ENCODE results near the gene MFSD2A. TPM values are rescaled to one million over a fixed set of nuclear protein-coding genes. Genes with fewer than 3 reads are reported as not detected.

MFSD2A gene
- polyA plus RNA-seq, 1 of the 3 experiments (the other 2 are of a cell fraction) = 6.3 TPM

DNA sequence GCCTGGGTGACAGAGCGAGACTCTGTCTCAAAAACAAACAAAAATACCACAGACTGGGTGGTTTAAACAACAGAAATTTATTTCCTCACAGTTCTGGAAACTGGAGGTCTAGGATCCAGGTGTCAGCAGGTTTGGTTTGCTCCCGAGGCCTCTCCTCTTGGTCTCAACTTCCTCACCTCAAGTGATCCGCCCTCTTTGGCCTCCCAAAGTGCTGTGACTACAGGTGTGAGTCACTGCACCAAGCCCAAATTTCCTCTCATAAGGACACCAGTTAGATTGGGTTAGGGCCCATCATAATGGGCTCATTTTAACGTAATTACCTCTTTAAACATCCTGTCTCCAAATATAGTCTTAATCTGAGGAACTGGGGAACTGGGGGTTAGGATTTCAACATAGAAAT, 35.5 kb downstream of the MFSD2A start (continued):
- TF ChIP-seq MEF2A (IDR thresholded peaks at IDR 0.05; ENCODE audit: borderline replicate concordance, low read depth) (no peak), SMC3 (IDR thresholded peaks at IDR 0.05; ENCODE audit: low read depth, low read length) (no peak), YY1 (IDR thresholded peaks at IDR 0.05; ENCODE audit: low read depth) (no peak), RFX5 (IDR thresholded peaks at IDR 0.05; ENCODE audit: low read length) (no peak), REST (IDR thresholded peaks at IDR 0.05; ENCODE audit: low read depth, low read length) (no peak), FOXM1 (IDR thresholded peaks at IDR 0.05; ENCODE audit: low read depth) (no peak), NRF1 (IDR thresholded peaks at IDR 0.05; ENCODE audit: low read depth, low read length) (no peak), FOXJ3 (CRISPR knock-in tag; IDR thresholded peaks at IDR 0.05) (no peak)
- TF ChIP-seq, protein P1, sequence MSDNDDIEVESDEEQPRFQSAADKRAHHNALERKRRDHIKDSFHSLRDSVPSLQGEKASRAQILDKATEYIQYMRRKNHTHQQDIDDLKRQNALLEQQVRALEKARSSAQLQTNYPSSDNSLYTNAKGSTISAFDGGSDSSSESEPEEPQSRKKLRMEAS (IDR thresholded peaks at IDR 0.05; ENCODE audit: low read depth) = no peak
- TF ChIP-seq, protein P2, sequence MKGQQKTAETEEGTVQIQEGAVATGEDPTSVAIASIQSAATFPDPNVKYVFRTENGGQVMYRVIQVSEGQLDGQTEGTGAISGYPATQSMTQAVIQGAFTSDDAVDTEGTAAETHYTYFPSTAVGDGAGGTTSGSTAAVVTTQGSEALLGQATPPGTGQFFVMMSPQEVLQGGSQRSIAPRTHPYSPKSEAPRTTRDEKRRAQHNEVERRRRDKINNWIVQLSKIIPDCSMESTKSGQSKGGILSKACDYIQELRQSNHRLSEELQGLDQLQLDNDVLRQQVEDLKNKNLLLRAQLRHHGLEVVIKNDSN (IDR thresholded peaks at IDR 0.05; ENCODE audit: borderline replicate concordance, low read depth) = no peak

DNA sequence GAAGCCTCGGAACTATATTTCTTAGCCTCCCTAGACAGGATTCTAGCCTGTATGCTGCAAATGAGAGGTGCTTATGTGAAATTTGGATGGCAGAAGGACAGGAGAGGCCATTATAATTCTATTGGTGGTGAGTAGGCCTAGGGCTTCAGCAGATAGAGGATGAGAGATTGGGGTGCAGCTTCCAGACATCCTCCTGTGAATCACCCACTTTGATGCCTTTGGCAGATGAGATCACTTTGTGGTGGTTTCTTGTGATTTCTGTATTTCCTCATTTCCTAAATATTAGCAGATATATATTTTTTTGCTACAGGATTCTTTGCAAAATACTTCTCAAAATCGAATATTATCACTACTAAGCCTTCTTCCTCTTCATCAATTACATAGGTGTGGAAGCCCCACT, 37.3 kb downstream of the MFSD2A start:
- Histone ChIP-seq H2AFZ (ENCODE audit: low read depth) (no peak overlapping the region), H3F3A (replicated peaks; ENCODE audit: insufficient read depth) (no peaks in the 10 kb centered on the region), H3K27ac (ENCODE audit: low read depth in 2 of 2, low read length in 1 of 2) (no peak overlapping the region), H3K4me1 (ENCODE audit: control insufficient read depth in 1 of 2, insufficient read depth in 2 of 2, low read depth in 1 of 2, low read length in 1 of 2) (no peaks in the 10 kb centered on the region; a peak in 1 of 4 replicates), H3K4me3 (ENCODE audit: low read depth in 2 of 2, low read length in 1 of 2) (no peak overlapping the region), H3K36me3 (replicated peaks in 1 of 2; ENCODE audit: control insufficient read depth in 1 of 2, insufficient read depth in 2 of 2, low read length in 1 of 2) (no peaks in the 10 kb centered on the region), H3K9me3 (no peaks in the 10 kb centered on the region), H3K9me2 (no peaks in the 10 kb centered on the region), H3K27me3 (ENCODE audit: insufficient read depth) (no peaks in the 10 kb centered on the region), H3K4me2 (no peak overlapping the region), H4K20me1 (ENCODE audit: insufficient read depth) (no peaks in the 10 kb centered on the region), H3K9ac (no peak overlapping the region), H3K79me2 (ENCODE audit: insufficient read depth) (no peaks in the 10 kb centered on the region)
- 63% methylated on average over 2 of the region's 2 CpGs for WGBS (ENCODE audit: low lambda C conversion rate)
- no peak for DNase-seq
- no peak for TF ChIP-seq GATA2 (CRISPR knock-in tag; IDR thresholded peaks at IDR 0.05)
- no peak for TF ChIP-seq REST (IDR thresholded peaks at IDR 0.05; ENCODE audit: low read depth, low read length)
- TF ChIP-seq, protein P3, sequence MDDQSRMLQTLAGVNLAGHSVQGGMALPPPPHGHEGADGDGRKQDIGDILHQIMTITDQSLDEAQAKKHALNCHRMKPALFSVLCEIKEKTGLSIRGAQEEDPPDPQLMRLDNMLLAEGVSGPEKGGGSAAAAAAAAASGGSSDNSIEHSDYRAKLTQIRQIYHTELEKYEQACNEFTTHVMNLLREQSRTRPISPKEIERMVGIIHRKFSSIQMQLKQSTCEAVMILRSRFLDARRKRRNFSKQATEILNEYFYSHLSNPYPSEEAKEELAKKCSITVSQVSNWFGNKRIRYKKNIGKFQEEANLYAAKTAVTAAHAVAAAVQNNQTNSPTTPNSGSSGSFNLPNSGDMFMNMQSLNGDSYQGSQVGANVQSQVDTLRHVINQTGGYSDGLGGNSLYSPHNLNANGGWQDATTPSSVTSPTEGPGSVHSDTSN (IDR thresholded peaks at IDR 0.05) = 0 out of 2 replicates have a peak, but pooled peaks have one; percentile 8
- TF ChIP-seq MEF2A (IDR thresholded peaks at IDR 0.05; ENCODE audit: borderline replicate concordance, low read depth) = no peak
- TF ChIP-seq FOSL2 (IDR thresholded peaks at IDR 0.05; ENCODE audit: borderline replicate concordance, low read depth) = peak; percentile 22; the same call in 1 of the 2 replicates
- TF ChIP-seq POLR2AphosphoS5 (IDR thresholded peaks at IDR 0.05; ENCODE audit: low read depth, low read length) = no peak
- CTCF ChIA-PET = interaction anchor here (0.7 to 1.1 kb wide), 2 partner anchors 18 to 172 kb away, joined by 3 to 4 read pairs; no protein-coding TSS in a partner anchor
- POLR2A ChIA-PET = no interaction called here

Measured in SK-N-SH (cell line).